WTC11 (cell line): Measurements from ENCODE around the gene EHMT1. TPM values are rescaled to one million over a fixed set of nuclear protein-coding genes. Genes with fewer than 3 reads are reported as not detected.
A peak's percentile ranks its signal among the peaks of the same experiment; 100 is the strongest.

Source experiments
- ATAC-seq: fragments of 200-7000 bp; cut with Tn5 transposase; 2 replicates; pipeline ENCODE4 v1.10.0; 2021; ENCODE audit warnings: mild to moderate bottlenecking, moderate library complexity
- CTCF ChIA-PET: fragments of 300-600 bp; sonication (Branson Sonifier 250); formaldehyde crosslinking; loops from one replicate; lab custom pipeline; 2021; ENCODE audit warnings: antibody characterized with exemption; lab: Charles Lee
- POLR2A ChIA-PET: fragments of 350-600 bp; sonication (Branson Sonifier 250); formaldehyde crosslinking; loops from one replicate; lab custom pipeline; 2021; ENCODE audit warnings: antibody characterized with exemption; lab: Charles Lee
- DNase-seq: peaks from one replicate; pipeline ENCODE4 v3.0.0; 2021; ENCODE audit warnings: low spot score
- H3K27ac Mint-ChIP-seq: 2 replicates; pipeline ENCODE4 v1.8.0; 2021; ENCODE audit warnings: mixed read lengths
- H3K27me3 Mint-ChIP-seq: 2 replicates; pipeline ENCODE4 v1.8.0; 2021; ENCODE audit warnings: low read depth, mild to moderate bottlenecking, moderate library complexity, mixed read lengths
- H3K36me3 Mint-ChIP-seq: 2 replicates; pipeline ENCODE4 v1.8.0; 2021; ENCODE audit warnings: mixed read lengths
- H3K4me1 Mint-ChIP-seq: 2 replicates; pipeline ENCODE4 v1.8.0; 2022; ENCODE audit warnings: mixed read lengths
- H3K4me3 Mint-ChIP-seq: 2 replicates; pipeline ENCODE4 v1.8.0; 2021; ENCODE audit warnings: mild to moderate bottlenecking, moderate library complexity, mixed read lengths
- H3K9me3 Mint-ChIP-seq: 2 replicates; pipeline ENCODE4 v1.8.0; 2021; ENCODE audit warnings: mixed read lengths
- AR ChIP-seq: fragments of 250-450 bp; sonication (Bioruptor Pico); IDR thresholded peaks from 2 replicates; pipeline ENCODE4 v1.9.0; 2021; ENCODE audit warnings: mild to moderate bottlenecking
- ARID4B ChIP-seq: sonication (generic); formaldehyde crosslinking; IDR thresholded peaks from 2 replicates; pipeline ENCODE4 v1.8.0; 2023; ENCODE audit warnings: missing genetic modification reagents, mild to moderate bottlenecking, borderline replicate concordance
- E2F1 ChIP-seq: sonication (generic); formaldehyde crosslinking; IDR thresholded peaks from 2 replicates; pipeline ENCODE4 v1.8.0; 2022; ENCODE audit warnings: mild to moderate bottlenecking, missing genetic modification reagents
- FOXP1 ChIP-seq: sonication (generic); formaldehyde crosslinking; IDR thresholded peaks from 2 replicates; pipeline ENCODE4 v1.8.0; 2022; ENCODE audit warnings: missing genetic modification reagents, mild to moderate bottlenecking, moderate library complexity, borderline replicate concordance
- GABPB1 ChIP-seq: sonication (generic); formaldehyde crosslinking; IDR thresholded peaks from 2 replicates; pipeline ENCODE4 v1.8.1; 2023; ENCODE audit warnings: mild to moderate bottlenecking, missing genetic modification reagents
- NFE2L1 ChIP-seq: sonication (generic); formaldehyde crosslinking; IDR thresholded peaks from 2 replicates; pipeline ENCODE4 v1.8.1; 2023; ENCODE audit warnings: missing genetic modification reagents
- NR1H2 ChIP-seq: sonication (generic); formaldehyde crosslinking; IDR thresholded peaks from 2 replicates; pipeline ENCODE4 v1.9.0; 2021; ENCODE audit warnings: mild to moderate bottlenecking, moderate library complexity, missing genetic modification reagents
- SOX15 ChIP-seq: fragments of 250-450 bp; sonication (Bioruptor Pico); IDR thresholded peaks from 2 replicates; pipeline ENCODE4 v1.9.0; 2021; ENCODE audit warnings: mild to moderate bottlenecking
- TEAD4 ChIP-seq: sonication (generic); formaldehyde crosslinking; IDR thresholded peaks from 2 replicates; pipeline ENCODE4 v1.8.0; 2022; ENCODE audit warnings: mild to moderate bottlenecking, missing genetic modification reagents
- total RNA-seq: library from RNA; stranded (reverse); gene quantifications from 3 replicates; pipeline ENCODE4 v1.2.3, GENCODE V29; 2021
- TF ChIP-seq, protein P1 (sequence below): fragments of 250-450 bp; sonication (Bioruptor Pico); IDR thresholded peaks from 2 replicates; pipeline ENCODE4 v1.9.0; 2021; ENCODE audit warnings: moderate library complexity, mild to moderate bottlenecking, inconsistent platforms, borderline replicate concordance
- TF ChIP-seq, protein P2 (sequence below): sonication (generic); formaldehyde crosslinking; conservative IDR thresholded peaks from 2 replicates; pipeline ENCODE4 v1.8.1; 2023; ENCODE audit warnings: mild to moderate bottlenecking, low read depth, missing genetic modification reagents, moderate library complexity
- TF ChIP-seq, protein P3 (sequence below): sonication (generic); formaldehyde crosslinking; IDR thresholded peaks from 2 replicates; pipeline ENCODE4 v1.8.1; 2022; ENCODE audit warnings: mild to moderate bottlenecking, missing genetic modification reagents, moderate library complexity, borderline replicate concordance

Gene EHMT1
- total RNA-seq, 1 experiment from 2014 or later, result 170 TPM

DNA sequence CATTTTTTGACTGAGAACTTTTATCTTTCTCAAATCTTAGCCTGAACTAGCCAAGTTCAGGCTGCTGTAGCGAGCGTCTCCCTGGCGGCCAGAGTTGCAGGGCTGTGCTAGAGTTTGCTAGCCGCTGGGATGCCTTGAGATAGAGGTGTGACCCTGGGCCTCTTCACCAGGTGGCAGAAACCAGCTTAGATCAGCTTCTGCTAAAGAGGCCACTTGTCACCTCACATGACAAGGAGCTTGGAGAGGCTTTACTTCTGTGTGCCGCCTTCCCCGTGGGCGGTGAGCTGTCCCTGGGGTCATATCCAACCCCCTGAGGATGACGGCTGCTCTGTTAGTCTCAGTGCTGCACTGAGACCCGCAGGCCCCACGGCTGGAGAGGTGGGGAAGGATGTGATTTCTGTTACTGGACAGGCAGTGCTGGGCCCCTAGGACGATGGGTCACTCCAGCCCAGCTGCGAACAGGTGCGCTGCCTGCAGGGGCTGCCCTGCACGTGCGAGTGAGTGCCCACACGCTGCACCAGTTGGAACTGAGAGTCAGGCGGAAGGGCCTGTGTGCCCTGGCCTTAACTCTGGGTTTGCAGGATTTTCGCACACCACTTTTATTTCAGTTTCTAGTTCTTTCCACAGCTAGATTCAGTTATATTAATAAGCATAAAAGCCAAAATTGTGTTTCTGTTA lies 63.8 kb downstream of the EHMT1 start (continued):
- TF ChIP-seq, protein P1, sequence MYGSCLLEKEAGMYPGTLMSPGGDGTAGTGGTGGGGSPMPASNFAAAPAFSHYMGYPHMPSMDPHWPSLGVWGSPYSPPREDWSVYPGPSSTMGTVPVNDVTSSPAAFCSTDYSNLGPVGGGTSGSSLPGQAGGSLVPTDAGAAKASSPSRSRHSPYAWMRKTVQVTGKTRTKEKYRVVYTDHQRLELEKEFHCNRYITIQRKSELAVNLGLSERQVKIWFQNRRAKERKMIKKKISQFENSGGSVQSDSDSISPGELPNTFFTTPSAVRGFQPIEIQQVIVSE (CRISPR knock-in tag), result no peak
- TF ChIP-seq GABPB1 (CRISPR knock-in tag) (no peak), AR (CRISPR knock-in tag) (no peak), SOX15 (CRISPR knock-in tag) (no peak), E2F1 (CRISPR knock-in tag) (no peak), ARID4B (CRISPR knock-in tag) (no peak), FOXP1 (CRISPR knock-in tag) (no peak), TEAD4 (CRISPR knock-in tag) (no peak)
- TF ChIP-seq, all 79 proteins: peak for 0

- H3K27me3 Mint-ChIP-seq, result no peaks in the 10 kb centered on the region
- DNase-seq, result no peak
- ATAC-seq, result no peak
- peaks cover 85% of the 10 kb centered on the region for H3K4me1 Mint-ChIP-seq
- ChIA-PET POLR2A (no interaction called here), CTCF (interaction anchor here (1.4 to 6.9 kb wide), 3 partner anchors 10 to 12 kb away, joined by 4 to 49 read pairs (median 29); no protein-coding TSS in a partner anchor)
- peak overlapping the region; percentile 98; the same call in 1 of the 2 replicates for H3K27ac Mint-ChIP-seq
- H3K9me3 Mint-ChIP-seq, result peaks cover 9% of the 10 kb centered on the region
- H3K4me3 Mint-ChIP-seq, result no peak overlapping the region
- H3K36me3 Mint-ChIP-seq, result peaks cover 10% of the 10 kb centered on the region; the same call in 1 of the 2 replicates
- TF ChIP-seq NR1H2 (CRISPR knock-in tag), result no peak
- TF ChIP-seq, all 79 proteins: peak for 0
Measured at GRCh38 chr9:137683262-137683864, 64.6 kb downstream of the EHMT1 start.

DNA sequence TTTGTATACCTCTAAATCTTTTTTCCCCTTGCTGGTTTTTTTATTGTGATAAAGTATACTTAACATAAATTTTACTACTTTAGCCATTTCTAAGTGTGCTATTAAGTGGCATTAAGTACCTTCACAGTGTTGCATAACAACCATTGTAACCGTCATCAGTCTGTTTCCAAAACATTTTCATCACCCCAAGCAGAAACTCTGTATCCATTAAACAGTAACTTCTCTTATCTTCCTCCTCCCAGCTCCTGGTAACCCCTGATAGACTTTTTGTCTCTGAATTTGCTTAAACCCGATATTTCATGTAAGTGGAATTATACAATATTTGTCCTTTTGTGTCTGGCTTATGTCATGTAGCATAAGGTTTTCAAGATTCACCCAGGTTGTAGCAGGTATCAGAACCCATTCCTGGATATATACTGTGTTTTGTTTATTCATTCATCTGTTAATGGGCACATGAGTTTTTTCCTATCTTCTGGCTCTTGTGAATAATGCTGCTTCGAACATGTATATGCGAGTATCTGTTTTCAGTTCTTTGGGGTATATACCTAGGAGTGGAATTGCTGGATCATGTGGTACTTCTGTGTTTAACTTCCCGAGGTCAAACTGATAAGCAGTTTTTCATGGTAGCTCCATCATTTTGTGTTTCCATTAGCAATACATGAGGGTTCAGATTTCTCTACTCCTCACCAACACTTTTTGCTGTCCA lies 66.4 kb downstream of the EHMT1 start:
- Mint-ChIP-seq H3K27ac (peak overlapping the region; percentile 44), H3K9me3 (peaks cover 9% of the 10 kb centered on the region), H3K4me1 (peaks cover 83% of the 10 kb centered on the region), H3K27me3 (no peaks in the 10 kb centered on the region), H3K4me3 (no peak overlapping the region), H3K36me3 (peaks cover 10% of the 10 kb centered on the region; the same call in 1 of the 2 replicates)
- CTCF ChIA-PET, result interaction anchor here (1.6 to 6.9 kb wide), 2 partner anchors 11 to 12 kb away, joined by 6 to 49 read pairs; no protein-coding TSS in a partner anchor
- DNase-seq (no peak), ATAC-seq (no peak)
- POLR2A ChIA-PET, result no interaction called here
- TF ChIP-seq FOXP1 (CRISPR knock-in tag), result no peak
- no peak for TF ChIP-seq AR (CRISPR knock-in tag)
- TF ChIP-seq, protein P2, sequence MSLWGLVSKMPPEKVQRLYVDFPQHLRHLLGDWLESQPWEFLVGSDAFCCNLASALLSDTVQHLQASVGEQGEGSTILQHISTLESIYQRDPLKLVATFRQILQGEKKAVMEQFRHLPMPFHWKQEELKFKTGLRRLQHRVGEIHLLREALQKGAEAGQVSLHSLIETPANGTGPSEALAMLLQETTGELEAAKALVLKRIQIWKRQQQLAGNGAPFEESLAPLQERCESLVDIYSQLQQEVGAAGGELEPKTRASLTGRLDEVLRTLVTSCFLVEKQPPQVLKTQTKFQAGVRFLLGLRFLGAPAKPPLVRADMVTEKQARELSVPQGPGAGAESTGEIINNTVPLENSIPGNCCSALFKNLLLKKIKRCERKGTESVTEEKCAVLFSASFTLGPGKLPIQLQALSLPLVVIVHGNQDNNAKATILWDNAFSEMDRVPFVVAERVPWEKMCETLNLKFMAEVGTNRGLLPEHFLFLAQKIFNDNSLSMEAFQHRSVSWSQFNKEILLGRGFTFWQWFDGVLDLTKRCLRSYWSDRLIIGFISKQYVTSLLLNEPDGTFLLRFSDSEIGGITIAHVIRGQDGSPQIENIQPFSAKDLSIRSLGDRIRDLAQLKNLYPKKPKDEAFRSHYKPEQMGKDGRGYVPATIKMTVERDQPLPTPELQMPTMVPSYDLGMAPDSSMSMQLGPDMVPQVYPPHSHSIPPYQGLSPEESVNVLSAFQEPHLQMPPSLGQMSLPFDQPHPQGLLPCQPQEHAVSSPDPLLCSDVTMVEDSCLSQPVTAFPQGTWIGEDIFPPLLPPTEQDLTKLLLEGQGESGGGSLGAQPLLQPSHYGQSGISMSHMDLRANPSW, result no peak
- no peak for TF ChIP-seq NFE2L1 (CRISPR knock-in tag)
- TF ChIP-seq, protein P3, sequence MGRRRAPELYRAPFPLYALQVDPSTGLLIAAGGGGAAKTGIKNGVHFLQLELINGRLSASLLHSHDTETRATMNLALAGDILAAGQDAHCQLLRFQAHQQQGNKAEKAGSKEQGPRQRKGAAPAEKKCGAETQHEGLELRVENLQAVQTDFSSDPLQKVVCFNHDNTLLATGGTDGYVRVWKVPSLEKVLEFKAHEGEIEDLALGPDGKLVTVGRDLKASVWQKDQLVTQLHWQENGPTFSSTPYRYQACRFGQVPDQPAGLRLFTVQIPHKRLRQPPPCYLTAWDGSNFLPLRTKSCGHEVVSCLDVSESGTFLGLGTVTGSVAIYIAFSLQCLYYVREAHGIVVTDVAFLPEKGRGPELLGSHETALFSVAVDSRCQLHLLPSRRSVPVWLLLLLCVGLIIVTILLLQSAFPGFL (CRISPR knock-in tag), result no peak
